GM12873 (cell line): ENCODE measurements around the gene LRP10.

Source experiments
- TF ChIP-seq, protein P1 (sequence below): IDR thresholded peaks from 2 replicates; pipeline ENCODE4 v1.5.1; 2012; ENCODE audit warnings: low read depth, mild to moderate bottlenecking, moderate library complexity, low read length, control low read depth; ENCODE audit not compliant: insufficient read depth; ENCODE audit errors: missing control alignments

Gene LRP10

DNA sequence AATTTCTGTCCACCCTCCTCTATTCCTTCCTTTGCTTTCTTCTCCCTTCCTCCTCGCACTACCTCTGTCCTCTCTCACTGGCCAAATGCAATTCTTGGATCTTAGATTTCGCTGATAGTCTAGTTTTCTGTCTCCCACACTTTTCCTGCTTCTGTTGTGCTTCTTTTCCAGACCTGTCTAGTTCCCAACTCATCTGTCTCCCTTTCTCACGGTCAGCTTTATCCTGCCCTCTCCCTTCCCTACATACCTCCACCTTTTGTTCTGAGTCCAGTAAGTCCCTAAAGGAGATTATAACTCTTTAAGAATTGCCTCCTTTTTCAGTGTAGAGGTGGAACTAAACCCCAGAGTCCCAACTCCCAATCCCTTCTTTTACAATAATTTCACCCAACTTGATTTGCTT lies 36.0 kb upstream of the LRP10 start:
- TF ChIP-seq, protein P1, sequence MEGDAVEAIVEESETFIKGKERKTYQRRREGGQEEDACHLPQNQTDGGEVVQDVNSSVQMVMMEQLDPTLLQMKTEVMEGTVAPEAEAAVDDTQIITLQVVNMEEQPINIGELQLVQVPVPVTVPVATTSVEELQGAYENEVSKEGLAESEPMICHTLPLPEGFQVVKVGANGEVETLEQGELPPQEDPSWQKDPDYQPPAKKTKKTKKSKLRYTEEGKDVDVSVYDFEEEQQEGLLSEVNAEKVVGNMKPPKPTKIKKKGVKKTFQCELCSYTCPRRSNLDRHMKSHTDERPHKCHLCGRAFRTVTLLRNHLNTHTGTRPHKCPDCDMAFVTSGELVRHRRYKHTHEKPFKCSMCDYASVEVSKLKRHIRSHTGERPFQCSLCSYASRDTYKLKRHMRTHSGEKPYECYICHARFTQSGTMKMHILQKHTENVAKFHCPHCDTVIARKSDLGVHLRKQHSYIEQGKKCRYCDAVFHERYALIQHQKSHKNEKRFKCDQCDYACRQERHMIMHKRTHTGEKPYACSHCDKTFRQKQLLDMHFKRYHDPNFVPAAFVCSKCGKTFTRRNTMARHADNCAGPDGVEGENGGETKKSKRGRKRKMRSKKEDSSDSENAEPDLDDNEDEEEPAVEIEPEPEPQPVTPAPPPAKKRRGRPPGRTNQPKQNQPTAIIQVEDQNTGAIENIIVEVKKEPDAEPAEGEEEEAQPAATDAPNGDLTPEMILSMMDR = no peak

DNA sequence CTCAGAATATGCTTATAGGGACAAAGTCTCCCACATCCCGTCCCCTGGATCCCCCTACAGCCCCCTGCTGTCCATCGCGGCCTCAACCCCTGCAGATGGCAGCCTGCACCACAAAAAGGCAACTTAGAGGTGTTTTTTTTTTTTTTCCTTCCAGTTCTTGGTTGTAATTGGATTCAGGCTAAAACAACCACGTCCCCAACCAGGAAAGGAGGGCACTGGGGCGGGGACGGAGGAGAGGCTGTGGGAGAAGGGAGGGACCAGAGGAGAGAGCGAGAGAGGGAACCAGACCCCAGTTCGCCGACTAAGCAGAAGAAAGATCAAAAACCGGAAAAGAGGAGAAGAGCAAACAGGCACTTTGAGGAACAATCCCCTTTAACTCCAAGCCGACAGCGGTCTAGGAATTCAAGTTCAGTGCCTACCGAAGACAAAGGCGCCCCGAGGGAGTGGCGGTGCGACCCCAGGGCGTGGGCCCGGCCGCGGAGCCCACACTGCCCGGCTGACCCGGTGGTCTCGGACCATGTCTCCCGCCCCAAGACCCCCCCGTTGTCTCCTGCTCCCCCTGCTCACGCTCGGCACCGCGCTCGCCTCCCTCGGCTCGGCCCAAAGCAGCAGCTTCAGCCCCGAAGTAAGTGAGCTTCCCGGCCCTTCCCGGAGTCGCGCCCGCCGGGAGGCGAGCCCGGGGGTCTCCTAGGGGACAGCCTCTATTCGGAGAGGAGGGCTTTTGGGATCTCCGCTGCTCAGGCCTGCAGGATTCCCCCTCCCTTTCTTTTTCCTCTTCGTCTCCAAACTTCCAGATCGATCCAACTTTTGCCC lies 35.0 kb upstream of the LRP10 start, which contains the start of gene MMP14:
TSS of gene MMP14 (plus strand) at position 285 of the 813 bp plus-strand sequence. CDS start at position 518, 233 bp downstream.
- TF ChIP-seq, protein P1 = no peak

DNA sequence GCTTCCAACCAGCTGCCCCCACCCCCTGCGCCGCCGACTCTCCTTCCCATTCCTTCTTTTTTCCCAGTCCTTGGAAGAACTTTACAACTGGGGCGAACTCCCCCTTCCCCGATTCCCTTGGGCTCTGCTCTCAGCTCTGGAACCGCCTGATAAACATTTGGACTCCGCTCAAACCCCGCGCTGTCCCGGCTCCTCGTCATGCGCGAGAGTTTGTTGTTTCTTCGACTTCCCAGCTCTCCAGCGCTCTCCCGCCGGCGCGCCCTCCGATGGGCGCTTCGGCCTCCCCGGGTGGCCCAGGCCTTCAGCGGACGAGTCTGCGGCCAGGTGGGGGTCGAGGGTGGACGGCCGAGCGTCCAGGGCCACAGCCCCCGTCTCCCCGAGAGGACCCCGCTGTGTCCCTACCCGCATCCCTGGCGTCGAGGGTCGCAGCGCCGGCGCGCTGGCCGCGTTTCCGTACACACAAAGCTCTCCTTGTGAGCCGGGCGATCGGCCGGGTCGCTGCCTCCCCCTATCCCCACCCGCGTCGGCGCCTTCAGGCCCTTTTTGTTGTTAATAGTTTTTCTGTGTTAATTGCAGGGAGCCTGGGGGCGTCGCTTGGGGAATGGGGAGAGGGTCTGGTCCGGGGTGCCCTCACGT lies 34.3 kb upstream of the LRP10 start:
- TF ChIP-seq, protein P1 = no peak

DNA sequence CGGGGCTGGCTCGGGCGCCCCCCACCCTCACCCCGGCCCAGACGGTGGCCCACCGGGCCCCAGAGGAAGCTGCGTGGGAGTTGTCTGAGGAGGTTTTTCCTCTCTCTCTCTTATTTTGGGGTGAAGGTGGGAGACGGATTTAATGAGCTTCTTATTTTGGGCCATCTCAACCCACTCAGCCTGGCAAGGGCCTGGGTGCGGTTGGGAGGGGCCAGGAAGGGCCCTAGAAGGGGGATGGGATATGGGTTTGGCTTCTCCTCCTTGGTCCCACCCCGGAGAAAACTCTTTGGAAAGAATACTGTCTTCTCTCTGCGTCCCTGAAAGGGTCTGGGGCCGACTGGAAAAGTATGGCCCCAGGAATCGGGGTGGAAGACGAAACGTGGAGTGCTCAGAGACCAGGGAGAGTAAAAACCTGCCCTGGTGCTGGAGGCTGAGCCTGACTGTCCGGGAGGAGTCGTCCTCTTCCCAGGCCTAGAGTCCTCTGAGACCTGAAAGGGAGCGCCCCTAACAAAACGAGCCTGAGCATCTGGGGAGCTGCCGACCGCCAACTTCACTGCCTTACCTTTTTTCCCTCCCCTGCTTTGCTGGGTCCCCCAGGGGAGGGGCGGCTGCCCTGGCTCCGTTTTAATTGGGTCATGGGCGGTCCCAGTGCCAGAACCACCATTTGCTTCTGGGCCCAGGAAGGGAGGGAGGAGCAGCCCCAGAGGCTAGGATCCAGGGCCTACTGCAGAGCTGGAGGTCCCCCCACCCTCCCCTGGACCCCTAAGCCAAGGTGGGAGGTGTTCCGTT lies 33.6 kb upstream of the LRP10 start:
- TF ChIP-seq, protein P1 = no peak

DNA sequence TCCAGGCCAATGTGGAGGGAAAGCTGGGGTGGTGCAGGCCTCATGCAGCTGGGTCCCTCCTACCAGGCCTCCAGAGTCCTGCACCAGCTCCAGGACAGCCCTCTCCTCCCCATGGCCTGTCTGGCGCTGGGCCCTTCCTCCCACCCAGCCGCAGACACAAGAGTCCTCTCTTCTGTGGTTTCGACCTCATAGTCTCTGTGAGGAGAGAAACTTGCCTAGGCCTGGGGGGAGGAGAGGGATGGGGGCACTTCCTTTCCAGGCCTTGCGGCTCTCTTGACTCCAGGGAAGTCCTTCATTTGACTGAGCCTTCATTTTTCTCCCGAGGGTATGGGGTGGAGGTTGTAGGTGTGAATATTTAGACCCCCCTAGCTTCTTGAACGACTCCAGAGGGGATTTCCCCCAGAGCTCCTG lies 32.9 kb upstream of the LRP10 start:
- TF ChIP-seq, protein P1 = no peak

DNA sequence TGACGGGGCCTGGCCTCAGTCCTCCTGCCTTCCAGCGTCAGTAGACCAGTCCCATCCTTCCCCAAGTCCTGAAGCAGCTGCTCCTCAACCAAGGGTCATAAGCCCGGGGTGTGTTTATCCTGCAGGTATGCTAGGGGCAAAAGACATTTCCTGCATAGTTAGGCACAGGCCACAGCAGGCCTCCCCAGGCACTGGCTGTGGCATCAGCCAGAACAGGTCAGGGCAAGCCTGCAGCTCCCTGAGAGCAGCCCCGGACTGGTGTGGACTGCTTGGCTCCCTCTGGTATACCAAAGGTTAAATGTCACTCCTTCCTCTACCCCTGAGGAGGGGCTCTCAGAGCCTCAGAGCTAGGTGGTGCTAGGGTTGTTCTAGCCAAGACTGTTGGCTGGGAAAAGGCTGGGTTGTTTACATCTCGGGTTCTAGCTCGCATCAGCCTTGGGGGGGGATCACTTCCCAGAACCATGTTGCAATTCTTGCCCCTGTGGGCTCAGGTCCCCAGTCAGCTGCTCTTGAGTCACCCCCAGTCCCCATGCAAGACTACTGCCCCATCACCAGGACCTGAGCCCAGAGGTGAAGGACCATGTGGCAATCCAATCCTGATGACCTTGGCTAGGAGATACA lies 32.3 kb upstream of the LRP10 start:
- TF ChIP-seq, protein P1 = no peak
